HEK293 (cell line): ENCODE measurements around the gene ATAD2B.

Experiments used
- CTCF ChIA-PET: fragments of 350-600 bp; formaldehyde crosslinking; extraction: SDS; loops from one replicate; lab custom pipeline; 2021; ENCODE audit warnings: antibody characterized with exemption; lab: Yijun Ruan, JAX
- POLR2A ChIA-PET: fragments of 300-600 bp; formaldehyde crosslinking; extraction: SDS; loops from one replicate; lab custom pipeline; 2020; ENCODE audit warnings: antibody characterized with exemption, inconsistent platforms; lab: Yijun Ruan, JAX
- H3K27ac ChIP-seq: fragments of 200-500 bp; sonication (Bioruptor generic); 2 replicates; pipeline ENCODE4 v1.5.1; 2014; ENCODE audit warnings: low read depth, low read length, control low read depth, inconsistent platforms; ENCODE audit errors: extremely low read depth
- H3K36me3 ChIP-seq, 2 experiments: fragments of 200-500 bp in 1 of 2; sonication (Bioruptor generic) in 1 of 2; 1 replicate in 1 of 2; 2 replicates in 1 of 2; pipeline ENCODE4 v1.5.1; 2014 to 2017; ENCODE audit warnings: inconsistent platforms in 2 of 2, low read length in 2 of 2; ENCODE audit not compliant: control insufficient read depth in 2 of 2, insufficient read depth in 1 of 2
- H3K4me1 ChIP-seq: fragments of 200-500 bp; sonication (Bioruptor generic); 2 replicates; pipeline ENCODE4 v1.5.1; 2014; ENCODE audit warnings: mild to moderate bottlenecking, low read length, inconsistent platforms; ENCODE audit not compliant: control insufficient read depth, insufficient read depth
- H3K4me3 ChIP-seq: 2 replicates; pipeline ENCODE4 v1.5.1; 2011; ENCODE audit warnings: low read depth, mild to moderate bottlenecking, control low read depth, low read length, moderate library complexity
- H3K9me3 ChIP-seq: fragments of 200-500 bp; sonication (Bioruptor generic); 2 replicates; pipeline ENCODE4 v1.5.1; 2014; ENCODE audit warnings: low read depth, low read length, inconsistent platforms; ENCODE audit not compliant: control insufficient read depth, insufficient read depth
- ATF2 ChIP-seq: fragments of 450-650 bp; formaldehyde crosslinking; IDR thresholded peaks from 2 replicates; pipeline ENCODE4 v1.5.1; 2016; ENCODE audit warnings: missing biosample characterization, missing genetic modification characterization, low read depth
- GLIS1 ChIP-seq: fragments of 450-650 bp; formaldehyde crosslinking; IDR thresholded peaks from 2 replicates; pipeline ENCODE4 v1.5.1; 2016; ENCODE audit warnings: missing biosample characterization, missing genetic modification characterization
- HOXD13 ChIP-seq: sonication (generic); formaldehyde crosslinking; IDR thresholded peaks from 2 replicates; pipeline ENCODE4 v1.8.0; 2022; ENCODE audit warnings: missing genetic modification reagents, borderline replicate concordance
- PRDM6 ChIP-seq: fragments of 450-650 bp; formaldehyde crosslinking; IDR thresholded peaks from 2 replicates; pipeline ENCODE4 v1.5.1; 2017; ENCODE audit warnings: missing biosample characterization, missing genetic modification characterization
- SP7 ChIP-seq: fragments of 450-650 bp; formaldehyde crosslinking; IDR thresholded peaks from 2 replicates; pipeline ENCODE4 v1.5.1; 2016; ENCODE audit warnings: missing biosample characterization, missing genetic modification characterization
- ZBTB17 ChIP-seq: fragments of 450-650 bp; formaldehyde crosslinking; IDR thresholded peaks from 2 replicates; pipeline ENCODE4 v1.5.1; 2016; ENCODE audit warnings: missing biosample characterization, missing genetic modification characterization
- ZBTB8A ChIP-seq: fragments of 450-650 bp; formaldehyde crosslinking; IDR thresholded peaks from 2 replicates; pipeline ENCODE4 v1.5.1; 2016; ENCODE audit warnings: missing biosample characterization, missing genetic modification characterization
- ZEB2 ChIP-seq: fragments of 450-650 bp; formaldehyde crosslinking; IDR thresholded peaks from 2 replicates; pipeline ENCODE4 v1.5.1; 2016; ENCODE audit warnings: missing biosample characterization, missing genetic modification characterization
- ZNF16 ChIP-seq: fragments of 450-650 bp; formaldehyde crosslinking; IDR thresholded peaks from 2 replicates; pipeline ENCODE4 v1.5.1; 2016; ENCODE audit warnings: low read depth, missing biosample characterization, missing genetic modification characterization
- ZNF19 ChIP-seq: fragments of 450-650 bp; formaldehyde crosslinking; IDR thresholded peaks from 2 replicates; pipeline ENCODE4; 2016; ENCODE audit warnings: missing biosample characterization, missing genetic modification characterization, low read depth
- ZNF274 ChIP-seq, 2 experiments: fragments of 200-500 bp in 1 of 2; fragments of 450-650 bp in 1 of 2; sonication (Bioruptor generic) in 1 of 2; formaldehyde crosslinking in 1 of 2; IDR thresholded peaks; 2 replicates each; pipeline versions ENCODE4 v1.5.1 to v1.6.1; 2014 to 2016; ENCODE audit warnings: borderline replicate concordance in 1 of 2, inconsistent platforms in 1 of 2, low read length in 1 of 2, missing biosample characterization in 1 of 2, missing genetic modification characterization in 1 of 2
- ZNF398 ChIP-seq: fragments of 450-650 bp; formaldehyde crosslinking; IDR thresholded peaks from 2 replicates; pipeline ENCODE4 v1.5.1; 2017; ENCODE audit warnings: missing biosample characterization, missing genetic modification characterization
- ZNF426 ChIP-seq: fragments of 450-650 bp; formaldehyde crosslinking; IDR thresholded peaks from 2 replicates; pipeline ENCODE4 v1.5.1; 2017; ENCODE audit warnings: missing biosample characterization, missing genetic modification characterization, mild to moderate bottlenecking, inconsistent platforms, moderate library complexity
- ZNF510 ChIP-seq: fragments of 450-650 bp; formaldehyde crosslinking; IDR thresholded peaks from 2 replicates; pipeline ENCODE4 v1.5.1; 2018; ENCODE audit warnings: mild to moderate bottlenecking, missing genetic modification characterization, missing biosample characterization; ENCODE audit not compliant: insufficient replicate concordance
- ZNF518A ChIP-seq: fragments of 450-650 bp; formaldehyde crosslinking; conservative IDR thresholded peaks from 2 replicates; pipeline ENCODE4 v1.5.1; 2016; ENCODE audit warnings: low read depth, missing biosample characterization, missing genetic modification characterization
- ZNF596 ChIP-seq: fragments of 450-650 bp; IDR thresholded peaks from 2 replicates; pipeline ENCODE4 v1.5.0; 2018; ENCODE audit warnings: missing biosample characterization, mild to moderate bottlenecking, missing genetic modification characterization, moderate library complexity
- ZNF843 ChIP-seq: fragments of 450-650 bp; formaldehyde crosslinking; IDR thresholded peaks from 2 replicates; pipeline ENCODE4 v1.5.1; 2016; ENCODE audit warnings: missing biosample characterization, missing genetic modification characterization

The ATAD2B gene

GRCh38 chr2:23903034-23903433, 23.9 kb downstream of the ATAD2B start (continued):
- peak; percentile 73 for TF ChIP-seq ZNF518A (tag by site-specific recombination)
- TF ChIP-seq ZNF510: peak; percentile 26
- TF ChIP-seq ZNF426 (tag by site-specific recombination): peak; percentile 69

GRCh38 chr2:23901966-23902846, 24.7 kb downstream of the ATAD2B start:
- Histone ChIP-seq H3K4me1 (peaks cover 29% of the 10 kb centered on the region), H3K9me3 (no peaks in the 10 kb centered on the region), H3K36me3 (no peaks in the 10 kb centered on the region), H3K27ac (no peak overlapping the region), H3K4me3 (no peak overlapping the region)
- ChIA-PET CTCF (no interaction called here), POLR2A (no interaction called here)
- TF ChIP-seq ZBTB8A (tag by site-specific recombination) (no peak), ZNF16 (tag by site-specific recombination) (no peak), ZBTB17 (peak; percentile 59), ZEB2 (tag by site-specific recombination) (0 out of 2 replicates have a peak, but pooled peaks have one; percentile 21), ATF2 (tag by site-specific recombination) (0 out of 2 replicates have a peak, but pooled peaks have one; percentile 7), PRDM6 (tag by site-specific recombination) (peak; percentile 54; the same call in 1 of the 2 replicates), SP7 (tag by site-specific recombination) (peak; percentile 94), GLIS1 (tag by site-specific recombination) (no peak), ZNF843 (no peak)

- Histone ChIP-seq H3K27ac (peak overlapping the region; percentile 47), H3K9me3 (no peaks in the 10 kb centered on the region), H3K4me1 (peaks cover 29% of the 10 kb centered on the region), H3K4me3 (no peak overlapping the region), H3K36me3 (no peaks in the 10 kb centered on the region)
- ChIA-PET POLR2A (no interaction called here), CTCF (interaction anchor here (0.6 to 1.0 kb wide), 5 partner anchors 18 to 477 kb away, joined by 3 to 4 read pairs (median 3); no protein-coding TSS in a partner anchor)
- no peak for TF ChIP-seq HOXD13 (CRISPR knock-in tag)
- TF ChIP-seq SP7 (tag by site-specific recombination): no peak
- TF ChIP-seq ZNF596 (tag by site-specific recombination): no peak
- no peak for TF ChIP-seq ZNF398
- no peak for TF ChIP-seq ZNF274 (IDR thresholded peaks at IDR 0.05; ENCODE audit: low read length)
- no peak for TF ChIP-seq ZNF274 (tag by site-specific recombination; IDR thresholded peaks at IDR 0.05; ENCODE audit: borderline replicate concordance)
- 0 out of 2 replicates have a peak, but pooled peaks have one; percentile 23 for TF ChIP-seq PRDM6 (tag by site-specific recombination)
- no peak for TF ChIP-seq ZNF19
Observed at GRCh38 chr2:23900541-23901322, 26.2 kb downstream of the ATAD2B start.
